Activated gamma-delta T cell treated with Interleukin-2 at 50 U/mL for 16 hours (primary cell): ENCODE results near the gene ZNF783.
"Not testable (repeated sequence)": the region's sequence is repeated elsewhere in the genome, so short reads cannot be mapped to it uniquely, and the experiment has no call there.

Experiments
- DNase-seq: peaks from one replicate; pipeline ENCODE4 v3.0.0-alpha.2; 2020

ZNF783 gene

GRCh38 chr7:149261829-149262617 is at the start of gene ZNF783:
Gene ZNF783 (plus strand): TSS chr7:149262196. CDS start chr7:149262334, 138 bp downstream.
- DNase-seq = peak; percentile 82

GRCh38 chr7:149214020-149214720 is 47.8 kb upstream of the ZNF783 start:
- DNase-seq = no peak

- DNase-seq = no peak
Measured at GRCh38 chr7:149216402-149216801, 45.6 kb upstream of the ZNF783 start.

- DNase-seq = no peak
Measured at GRCh38 chr7:149217570-149217969, 44.4 kb upstream of the ZNF783 start.

GRCh38 chr7:149218469-149219420 is 43.3 kb upstream of the ZNF783 start:
- DNase-seq = no peak

- no peak for DNase-seq
Measured at GRCh38 chr7:149220534-149220933, 41.5 kb upstream of the ZNF783 start.

GRCh38 chr7:149223176-149223575 is 38.8 kb upstream of the ZNF783 start:
- DNase-seq = no peak

- DNase-seq = no peak
Measured at GRCh38 chr7:149223761-149224160, 38.2 kb upstream of the ZNF783 start.

- no peak for DNase-seq
Measured at GRCh38 chr7:149224352-149224751, 37.6 kb upstream of the ZNF783 start.

GRCh38 chr7:149225106-149225505 is 36.9 kb upstream of the ZNF783 start:
- DNase-seq = no peak

GRCh38 chr7:149225656-149226055 is 36.3 kb upstream of the ZNF783 start:
- no peak for DNase-seq

GRCh38 chr7:149226366-149226765 is 35.6 kb upstream of the ZNF783 start:
- DNase-seq = not testable (repeated sequence)

GRCh38 chr7:149226840-149227494 is 35.0 kb upstream of the ZNF783 start:
- DNase-seq = no peak

- DNase-seq = no peak
Measured at GRCh38 chr7:149228831-149229471, 33.0 kb upstream of the ZNF783 start.

- DNase-seq = no peak
Measured at GRCh38 chr7:149229526-149229925, 32.5 kb upstream of the ZNF783 start.

GRCh38 chr7:149232362-149232761 is 29.6 kb upstream of the ZNF783 start:
- DNase-seq = no peak

- not testable (repeated sequence) for DNase-seq
Measured at GRCh38 chr7:149233655-149234204, 28.3 kb upstream of the ZNF783 start.

GRCh38 chr7:149237502-149237901 is 24.5 kb upstream of the ZNF783 start:
- no peak for DNase-seq

- DNase-seq = no peak
Measured at GRCh38 chr7:149238051-149238450, 23.9 kb upstream of the ZNF783 start.

GRCh38 chr7:149239345-149240143 is 22.5 kb upstream of the ZNF783 start, which contains the start of gene ZNF212:
Gene ZNF212 (plus strand): TSS chr7:149239651. CDS start chr7:149239779, 128 bp downstream.
- DNase-seq = peak; percentile 89

- no peak for DNase-seq
Measured at GRCh38 chr7:149240637-149241036, 21.4 kb upstream of the ZNF783 start.
